GM12892 (cell line): Measurements from ENCODE around the gene LY6G6D.

ENCODE experiments used
- DNase-seq: peaks from one replicate; pipeline ENCODE4 v3.0.0; 2011; ENCODE audit not compliant: insufficient read length
- FAIRE-seq: peaks from 2 replicates; lab custom pipeline; 2011; peaks lifted over from hg19 to GRCh38; lab: Jason Lieb, UNC
- POLR2A ChIP-seq: IDR thresholded peaks from 2 replicates; pipeline ENCODE4 v1.6.1; 2011; ENCODE audit warnings: low read depth, low read length, control low read depth
- POLR2AphosphoS5 ChIP-seq: IDR thresholded peaks from 2 replicates; pipeline ENCODE4 v1.6.1; 2011; ENCODE audit warnings: low read depth, low read length, control low read depth
- TAF1 ChIP-seq: IDR thresholded peaks from 2 replicates; pipeline ENCODE4 v1.6.1; 2011; ENCODE audit warnings: low read depth, mild to moderate bottlenecking, control low read depth, low read length, borderline replicate concordance

The LY6G6D gene

GRCh38 chr6:31683591-31683990, 31.6 kb upstream of the LY6G6D start:
- DNase-seq (no peak), FAIRE-seq (no peak)
- TF ChIP-seq TAF1: no peak
- TF ChIP-seq POLR2AphosphoS5: no peak
- no peak for TF ChIP-seq POLR2A

- FAIRE-seq (no peak), DNase-seq (no peak)
- no peak for TF ChIP-seq TAF1
- TF ChIP-seq POLR2AphosphoS5: no peak
- no peak for TF ChIP-seq POLR2A
These were observed 28.7 kb upstream of the LY6G6D start for GRCh38 chr6:31686483-31686882.

- DNase-seq: no peak
- TF ChIP-seq POLR2A: no peak
- no peak for TF ChIP-seq TAF1
- TF ChIP-seq POLR2AphosphoS5: no peak
- no peak for FAIRE-seq
These were observed 27.8 kb upstream of the LY6G6D start for GRCh38 chr6:31687321-31687720.

- DNase-seq (no peak), FAIRE-seq (no peak)
- TF ChIP-seq POLR2AphosphoS5 (no peak), POLR2A (no peak), TAF1 (no peak)
These were observed 27.1 kb upstream of the LY6G6D start for GRCh38 chr6:31687860-31688693.

GRCh38 chr6:31689249-31690110, 25.7 kb upstream of the LY6G6D start:
- no peak for TF ChIP-seq TAF1
- FAIRE-seq (no peak), DNase-seq (no peak)

- no peak for FAIRE-seq
- TF ChIP-seq TAF1 (no peak), POLR2AphosphoS5 (no peak), POLR2A (no peak)
These were observed 24.7 kb upstream of the LY6G6D start for GRCh38 chr6:31690231-31691077.

GRCh38 chr6:31691078-31691463, 24.1 kb upstream of the LY6G6D start:
- DNase-seq (no peak), FAIRE-seq (no peak)
- no peak for TF ChIP-seq POLR2A
- TF ChIP-seq POLR2AphosphoS5: no peak
- TF ChIP-seq TAF1: no peak

More at GRCh38 chr6:31690231-31691077, 24.7 kb upstream of the LY6G6D start:
- no peak for DNase-seq

GRCh38 chr6:31691564-31692108, 23.5 kb upstream of the LY6G6D start:
- DNase-seq (no peak), FAIRE-seq (no peak)
- TF ChIP-seq TAF1: no peak
- TF ChIP-seq POLR2AphosphoS5: no peak
- no peak for TF ChIP-seq POLR2A

GRCh38 chr6:31692353-31692752, 22.8 kb upstream of the LY6G6D start:
- DNase-seq (no peak), FAIRE-seq (no peak)
- TF ChIP-seq POLR2AphosphoS5: no peak
- TF ChIP-seq TAF1: no peak
- TF ChIP-seq POLR2A: no peak

GRCh38 chr6:31692886-31693285, 22.3 kb upstream of the LY6G6D start:
- TF ChIP-seq POLR2A: no peak
- TF ChIP-seq TAF1: no peak
- no peak for TF ChIP-seq POLR2AphosphoS5
- no peak for FAIRE-seq
- DNase-seq: no peak

- DNase-seq: no peak
- FAIRE-seq: no peak
- no peak for TF ChIP-seq POLR2A
- TF ChIP-seq POLR2AphosphoS5: no peak
- no peak for TF ChIP-seq TAF1
These were observed 21.6 kb upstream of the LY6G6D start for GRCh38 chr6:31693535-31693934.
